ENCODE data around the gene TAP1.

DNA sequence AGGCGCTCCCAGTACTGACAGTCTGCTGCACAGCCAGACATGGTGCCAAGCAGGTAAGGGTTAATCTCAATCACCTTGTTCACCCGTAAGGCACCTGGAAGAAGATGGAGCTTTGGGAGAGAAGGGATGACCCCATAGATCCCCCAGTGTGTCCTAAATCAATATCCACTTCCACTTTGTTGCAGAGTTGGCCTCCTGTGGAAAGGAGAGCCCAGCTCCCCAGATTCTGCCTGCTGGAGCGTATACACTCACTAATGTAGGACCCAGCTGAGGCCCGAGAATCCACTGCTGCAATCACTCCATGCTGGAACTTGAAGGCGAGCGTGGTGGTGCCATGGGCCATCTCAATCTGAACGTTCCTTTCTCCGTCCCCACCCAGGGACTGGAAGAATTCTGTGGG is 10.8 kb downstream of the TAP1 start:
- TF ChIP-seq, protein P1, sequence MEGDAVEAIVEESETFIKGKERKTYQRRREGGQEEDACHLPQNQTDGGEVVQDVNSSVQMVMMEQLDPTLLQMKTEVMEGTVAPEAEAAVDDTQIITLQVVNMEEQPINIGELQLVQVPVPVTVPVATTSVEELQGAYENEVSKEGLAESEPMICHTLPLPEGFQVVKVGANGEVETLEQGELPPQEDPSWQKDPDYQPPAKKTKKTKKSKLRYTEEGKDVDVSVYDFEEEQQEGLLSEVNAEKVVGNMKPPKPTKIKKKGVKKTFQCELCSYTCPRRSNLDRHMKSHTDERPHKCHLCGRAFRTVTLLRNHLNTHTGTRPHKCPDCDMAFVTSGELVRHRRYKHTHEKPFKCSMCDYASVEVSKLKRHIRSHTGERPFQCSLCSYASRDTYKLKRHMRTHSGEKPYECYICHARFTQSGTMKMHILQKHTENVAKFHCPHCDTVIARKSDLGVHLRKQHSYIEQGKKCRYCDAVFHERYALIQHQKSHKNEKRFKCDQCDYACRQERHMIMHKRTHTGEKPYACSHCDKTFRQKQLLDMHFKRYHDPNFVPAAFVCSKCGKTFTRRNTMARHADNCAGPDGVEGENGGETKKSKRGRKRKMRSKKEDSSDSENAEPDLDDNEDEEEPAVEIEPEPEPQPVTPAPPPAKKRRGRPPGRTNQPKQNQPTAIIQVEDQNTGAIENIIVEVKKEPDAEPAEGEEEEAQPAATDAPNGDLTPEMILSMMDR (IDR thresholded peaks at IDR 0.05), result no peak
- no peak for TF ChIP-seq MYC (IDR thresholded peaks at IDR 0.05; ENCODE audit: borderline replicate concordance, low read length)
- no peak for TF ChIP-seq POLR2A (IDR thresholded peaks at IDR 0.05; ENCODE audit: low read length)
- TF ChIP-seq, protein P2, sequence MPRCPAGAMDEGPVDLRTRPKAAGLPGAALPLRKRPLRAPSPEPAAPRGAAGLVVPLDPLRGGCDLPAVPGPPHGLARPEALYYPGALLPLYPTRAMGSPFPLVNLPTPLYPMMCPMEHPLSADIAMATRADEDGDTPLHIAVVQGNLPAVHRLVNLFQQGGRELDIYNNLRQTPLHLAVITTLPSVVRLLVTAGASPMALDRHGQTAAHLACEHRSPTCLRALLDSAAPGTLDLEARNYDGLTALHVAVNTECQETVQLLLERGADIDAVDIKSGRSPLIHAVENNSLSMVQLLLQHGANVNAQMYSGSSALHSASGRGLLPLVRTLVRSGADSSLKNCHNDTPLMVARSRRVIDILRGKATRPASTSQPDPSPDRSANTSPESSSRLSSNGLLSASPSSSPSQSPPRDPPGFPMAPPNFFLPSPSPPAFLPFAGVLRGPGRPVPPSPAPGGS (IDR thresholded peaks at IDR 0.05), result no peak
- TF ChIP-seq ZFP36 (IDR thresholded peaks at IDR 0.05; ENCODE audit: borderline replicate concordance, partially characterized antibody), result no peak
- no peak for TF ChIP-seq EHMT2 (IDR thresholded peaks at IDR 0.05; ENCODE audit: low read depth)
- no peak for TF ChIP-seq RCOR1 (IDR thresholded peaks at IDR 0.05; ENCODE audit: low read depth, low read length)
- no peak for TF ChIP-seq JUN (IDR thresholded peaks at IDR 0.05)
- TF ChIP-seq EP300 (IDR thresholded peaks at IDR 0.05), result no peak
- no peak for TF ChIP-seq HDAC2 (IDR thresholded peaks at IDR 0.05)
- TF ChIP-seq, protein P3, sequence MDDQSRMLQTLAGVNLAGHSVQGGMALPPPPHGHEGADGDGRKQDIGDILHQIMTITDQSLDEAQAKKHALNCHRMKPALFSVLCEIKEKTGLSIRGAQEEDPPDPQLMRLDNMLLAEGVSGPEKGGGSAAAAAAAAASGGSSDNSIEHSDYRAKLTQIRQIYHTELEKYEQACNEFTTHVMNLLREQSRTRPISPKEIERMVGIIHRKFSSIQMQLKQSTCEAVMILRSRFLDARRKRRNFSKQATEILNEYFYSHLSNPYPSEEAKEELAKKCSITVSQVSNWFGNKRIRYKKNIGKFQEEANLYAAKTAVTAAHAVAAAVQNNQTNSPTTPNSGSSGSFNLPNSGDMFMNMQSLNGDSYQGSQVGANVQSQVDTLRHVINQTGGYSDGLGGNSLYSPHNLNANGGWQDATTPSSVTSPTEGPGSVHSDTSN (IDR thresholded peaks at IDR 0.05), result no peak
- no peak for TF ChIP-seq CHD4 (IDR thresholded peaks at IDR 0.05; ENCODE audit: borderline replicate concordance)
- TF ChIP-seq, protein P4, sequence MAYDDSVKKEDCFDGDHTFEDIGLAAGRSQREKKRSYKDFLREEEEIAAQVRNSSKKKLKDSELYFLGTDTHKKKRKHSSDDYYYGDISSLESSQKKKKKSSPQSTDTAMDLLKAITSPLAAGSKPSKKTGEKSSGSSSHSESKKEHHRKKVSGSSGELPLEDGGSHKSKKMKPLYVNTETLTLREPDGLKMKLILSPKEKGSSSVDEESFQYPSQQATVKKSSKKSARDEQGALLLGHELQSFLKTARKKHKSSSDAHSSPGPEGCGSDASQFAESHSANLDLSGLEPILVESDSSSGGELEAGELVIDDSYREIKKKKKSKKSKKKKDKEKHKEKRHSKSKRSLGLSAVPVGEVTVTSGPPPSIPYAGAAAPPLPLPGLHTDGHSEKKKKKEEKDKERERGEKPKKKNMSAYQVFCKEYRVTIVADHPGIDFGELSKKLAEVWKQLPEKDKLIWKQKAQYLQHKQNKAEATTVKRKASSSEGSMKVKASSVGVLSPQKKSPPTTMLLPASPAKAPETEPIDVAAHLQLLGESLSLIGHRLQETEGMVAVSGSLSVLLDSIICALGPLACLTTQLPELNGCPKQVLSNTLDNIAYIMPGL (CRISPR knock-in tag; IDR thresholded peaks at IDR 0.05; ENCODE audit: borderline replicate concordance), result no peak

Data from A549 (cell line).